Astrocyte (in vitro differentiated cells and primary cell): Measurements from ENCODE around the gene ELOVL7. TPM values are rescaled to one million over a fixed set of nuclear protein-coding genes. Genes with fewer than 3 reads are reported as not detected.

ENCODE experiments used
- DNase-seq: peaks from one replicate; pipeline ENCODE4 v3.0.0-alpha.2; 2010; ENCODE audit warnings: low read depth
- FAIRE-seq: peaks from 2 replicates; lab custom pipeline; 2011; peaks lifted over from hg19 to GRCh38; lab: Jason Lieb, UNC
- H2AFZ ChIP-seq: 2 replicates; pipeline ENCODE4 v1.6.0; 2012; ENCODE audit warnings: low read depth, low read length, inconsistent platforms
- H3K27ac ChIP-seq: 2 replicates; pipeline ENCODE4 v1.5.1; 2011; ENCODE audit warnings: low read depth, low read length, inconsistent platforms
- H3K27me3 ChIP-seq: 2 replicates; pipeline ENCODE4 v1.6.0; 2011; ENCODE audit warnings: low read length, inconsistent platforms; ENCODE audit not compliant: insufficient read depth
- H3K36me3 ChIP-seq: 2 replicates; pipeline ENCODE4 v1.5.1; 2011; ENCODE audit warnings: low read length, inconsistent platforms; ENCODE audit not compliant: insufficient read depth
- H3K4me1 ChIP-seq: 2 replicates; pipeline ENCODE4 v1.5.1; 2011; ENCODE audit warnings: low read length, inconsistent platforms; ENCODE audit not compliant: insufficient read depth
- H3K4me2 ChIP-seq: 2 replicates; pipeline ENCODE4 v1.6.0; 2012; ENCODE audit warnings: low read length, inconsistent platforms
- H3K4me3 ChIP-seq: 2 replicates; pipeline ENCODE4 v1.5.1; 2011; ENCODE audit warnings: low read depth, mild to moderate bottlenecking, low read length, inconsistent platforms; ENCODE audit not compliant: insufficient read depth
- H3K79me2 ChIP-seq: 2 replicates; pipeline ENCODE4 v1.6.0; 2012; ENCODE audit warnings: mild to moderate bottlenecking, low read length, inconsistent platforms; ENCODE audit not compliant: insufficient read depth
- H3K9ac ChIP-seq: 2 replicates; pipeline ENCODE4 v1.6.0; 2012; ENCODE audit warnings: mild to moderate bottlenecking, low read length, inconsistent platforms
- H3K9me3 ChIP-seq: 2 replicates; pipeline ENCODE4 v1.5.1; 2012; ENCODE audit warnings: low read depth, mild to moderate bottlenecking, low read length, inconsistent platforms; ENCODE audit not compliant: insufficient read depth
- H4K20me1 ChIP-seq: 2 replicates; pipeline ENCODE4 v1.6.0; 2012; ENCODE audit warnings: low read length, inconsistent platforms; ENCODE audit not compliant: insufficient read depth
- H3K27ac Mint-ChIP-seq: one replicate; pipeline ENCODE4 v1.8.0; 2021; ENCODE audit warnings: mild to moderate bottlenecking, mixed read lengths; ENCODE audit not compliant: unreplicated experiment
- H3K27me3 Mint-ChIP-seq: one replicate; pipeline ENCODE4 v1.8.0; 2021; ENCODE audit warnings: low read depth, mixed read lengths; ENCODE audit not compliant: unreplicated experiment
- H3K36me3 Mint-ChIP-seq: one replicate; pipeline ENCODE4 v1.8.0; 2021; ENCODE audit warnings: low read depth, mixed read lengths; ENCODE audit not compliant: unreplicated experiment
- H3K4me1 Mint-ChIP-seq: one replicate; pipeline ENCODE4 v1.8.0; 2021; ENCODE audit warnings: low read depth, mixed read lengths; ENCODE audit not compliant: unreplicated experiment
- H3K4me3 Mint-ChIP-seq: one replicate; pipeline ENCODE4 v1.8.0; 2021; ENCODE audit warnings: mild to moderate bottlenecking, moderate library complexity, mixed read lengths; ENCODE audit not compliant: unreplicated experiment
- H3K9me3 Mint-ChIP-seq: one replicate; pipeline ENCODE4 v1.8.0; 2021; ENCODE audit warnings: mild to moderate bottlenecking, mixed read lengths; ENCODE audit not compliant: unreplicated experiment
- CTCF ChIP-seq: IDR thresholded peaks from 2 replicates; pipeline ENCODE4 v1.5.1; 2011; ENCODE audit warnings: low read depth, mild to moderate bottlenecking, inconsistent platforms, low read length, moderate library complexity; ENCODE audit not compliant: insufficient read depth
- EZH2 ChIP-seq: IDR thresholded peaks from 2 replicates; pipeline ENCODE4 v1.6.1; 2012; ENCODE audit warnings: mild to moderate bottlenecking, low read length, inconsistent platforms; ENCODE audit not compliant: insufficient read depth
- total RNA-seq: library from RNA; stranded (reverse); gene quantifications from 2 replicates; pipeline ENCODE4 v1.2.1, GENCODE V29; 2021

ELOVL7 gene
- total RNA-seq, 1 donor from 2014 or later, result 1.0 TPM

DNA sequence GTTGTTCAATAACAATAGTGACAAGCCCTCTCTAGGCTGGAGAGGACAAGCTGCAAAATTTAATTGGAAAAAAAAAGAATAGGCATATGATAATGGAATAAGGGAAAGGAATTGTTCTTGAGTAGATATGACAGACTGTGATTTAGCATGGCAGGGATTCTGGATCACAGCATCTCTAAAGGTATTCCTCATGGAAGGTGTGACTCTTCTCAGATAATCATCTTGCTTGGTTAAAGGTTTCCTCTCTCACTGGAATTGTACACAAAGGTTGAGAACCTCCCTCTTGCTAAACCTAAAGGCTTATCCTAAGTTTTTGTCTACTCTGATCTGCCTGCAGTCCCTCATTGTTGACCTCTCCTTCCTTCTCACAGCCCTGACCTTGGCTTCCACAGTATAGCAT, 31.6 kb downstream of the ELOVL7 start:
- Mint-ChIP-seq H3K4me1 (peaks cover 25% of the 10 kb centered on the region), H3K27me3 (no peaks in the 10 kb centered on the region), H3K9me3 (no peaks in the 10 kb centered on the region), H3K36me3 (no peaks in the 10 kb centered on the region), H3K27ac (no peak overlapping the region), H3K4me3 (no peak overlapping the region)
- Histone ChIP-seq H3K9ac (no peak overlapping the region), H4K20me1 (no peaks in the 10 kb centered on the region), H3K27ac (no peak overlapping the region), H3K36me3 (no peaks in the 10 kb centered on the region), H3K4me3 (no peak overlapping the region), H3K4me2 (no peak overlapping the region), H3K27me3 (no peaks in the 10 kb centered on the region), H3K79me2 (no peaks in the 10 kb centered on the region), H3K4me1 (no peaks in the 10 kb centered on the region), H2AFZ (no peak overlapping the region), H3K9me3 (no peaks in the 10 kb centered on the region)
- FAIRE-seq (no peak), DNase-seq (no peak)
- TF ChIP-seq CTCF (no peak), EZH2 (no peak)

- Histone ChIP-seq H3K9ac (no peak overlapping the region), H3K4me3 (no peak overlapping the region), H2AFZ (no peak overlapping the region), H3K9me3 (no peaks in the 10 kb centered on the region), H3K4me1 (no peaks in the 10 kb centered on the region), H3K27me3 (no peaks in the 10 kb centered on the region), H4K20me1 (no peaks in the 10 kb centered on the region), H3K4me2 (peak overlapping the region; percentile 18), H3K27ac (no peak overlapping the region), H3K36me3 (no peaks in the 10 kb centered on the region), H3K79me2 (no peaks in the 10 kb centered on the region)
- Mint-ChIP-seq H3K27ac (peak overlapping the region; percentile 95), H3K9me3 (no peaks in the 10 kb centered on the region), H3K36me3 (no peaks in the 10 kb centered on the region), H3K4me3 (no peak overlapping the region), H3K4me1 (peaks cover 25% of the 10 kb centered on the region), H3K27me3 (no peaks in the 10 kb centered on the region)
- DNase-seq, result no peak
- TF ChIP-seq EZH2 (no peak), CTCF (no peak)
- no peak for FAIRE-seq
These were observed 33.0 kb downstream of the ELOVL7 start for GRCh38 chr5:60811105-60811504.

- Histone ChIP-seq H4K20me1 (no peaks in the 10 kb centered on the region), H3K27ac (no peak overlapping the region), H2AFZ (no peak overlapping the region), H3K36me3 (no peaks in the 10 kb centered on the region), H3K9me3 (no peaks in the 10 kb centered on the region), H3K27me3 (no peaks in the 10 kb centered on the region), H3K79me2 (no peaks in the 10 kb centered on the region), H3K4me1 (no peaks in the 10 kb centered on the region), H3K9ac (no peak overlapping the region), H3K4me3 (no peak overlapping the region), H3K4me2 (peak overlapping the region; percentile 18)
- Mint-ChIP-seq H3K27ac (peak overlapping the region; percentile 95), H3K36me3 (no peaks in the 10 kb centered on the region), H3K4me1 (peaks cover 23% of the 10 kb centered on the region), H3K9me3 (no peaks in the 10 kb centered on the region), H3K4me3 (no peak overlapping the region), H3K27me3 (no peaks in the 10 kb centered on the region)
- TF ChIP-seq EZH2, result no peak
- TF ChIP-seq CTCF, result no peak
- no peak for FAIRE-seq
- peak; percentile 14 for DNase-seq
These were observed 33.5 kb downstream of the ELOVL7 start for GRCh38 chr5:60810438-60811085.
